Neural cell (in vitro differentiated cells): ENCODE measurements around the gene OXSR1. TPM values are rescaled to one million over a fixed set of nuclear protein-coding genes. Genes with fewer than 3 reads are reported as not detected.

ENCODE experiments used
- H2AFZ ChIP-seq: fragments of 200-600, 300-800 bp; sonication (generic), shearing (Covaris generic); 2 replicates; pipeline ENCODE4 v1.6.0; 2014; ENCODE audit warnings: low read depth, mild to moderate bottlenecking, antibody characterized with exemption, low read length, moderate library complexity
- H3F3A ChIP-seq: fragments of 200-600 bp; shearing (Covaris generic); 2 replicates; pipeline ENCODE4 v1.6.1; 2016; ENCODE audit warnings: mild to moderate bottlenecking, moderate library complexity, mixed read lengths, antibody characterized with exemption, low read length; ENCODE audit not compliant: insufficient read depth, poor library complexity, severe bottlenecking
- H3K27ac ChIP-seq: fragments of 200-600, 300-800 bp; sonication (generic), shearing (Covaris generic); 2 replicates; pipeline ENCODE4 v1.5.1; 2014; ENCODE audit warnings: mild to moderate bottlenecking, low read length, moderate library complexity
- H3K27me3 ChIP-seq: fragments of 300-800, 200-600 bp; sonication (generic), shearing (Covaris generic); 2 replicates; pipeline ENCODE4 v1.6.0; 2014; ENCODE audit warnings: mild to moderate bottlenecking, low read depth, low read length, moderate library complexity; ENCODE audit not compliant: insufficient read depth
- H3K36me3 ChIP-seq: fragments of 300-800, 200-600 bp; sonication (generic), shearing (Covaris generic); 2 replicates; pipeline ENCODE4 v1.5.1; 2014; ENCODE audit warnings: mild to moderate bottlenecking, antibody characterized with exemption, low read length, moderate library complexity; ENCODE audit not compliant: insufficient read depth
- H3K4me2 ChIP-seq: fragments of 300-800, 200-600 bp; sonication (generic), shearing (Covaris generic); 2 replicates; pipeline ENCODE4 v1.6.0; 2014; ENCODE audit warnings: mild to moderate bottlenecking, low read length
- H3K4me3 ChIP-seq: fragments of 300-800, 200-600 bp; sonication (generic), shearing (Covaris generic); 2 replicates; pipeline ENCODE4 v1.5.1; 2014; ENCODE audit warnings: mild to moderate bottlenecking, low read length, moderate library complexity
- H3K79me2 ChIP-seq: fragments of 200-600 bp; shearing (Covaris generic); replicated peaks from 2 replicates; pipeline ENCODE4 v1.6.0; 2014; ENCODE audit warnings: mild to moderate bottlenecking, low read length, moderate library complexity; ENCODE audit not compliant: insufficient read depth
- H3K9ac ChIP-seq: fragments of 300-800, 200-600 bp; sonication (generic), shearing (Covaris generic); 2 replicates; pipeline ENCODE4 v1.6.1; 2016; ENCODE audit warnings: mild to moderate bottlenecking, low read length, mixed read lengths
- H3K9me2 ChIP-seq: fragments of 200-600 bp; shearing (Covaris generic); 2 replicates; pipeline ENCODE4 v1.6.1; 2016; ENCODE audit warnings: mild to moderate bottlenecking, low read length, mixed read lengths; ENCODE audit not compliant: insufficient read depth
- H3K9me3 ChIP-seq: fragments of 200-600, 300-800 bp; sonication (generic), shearing (Covaris generic); 2 replicates; pipeline ENCODE4 v1.6.1; 2016; ENCODE audit warnings: mild to moderate bottlenecking, mixed run types, low read length, moderate library complexity, mixed read lengths
- H4K20me1 ChIP-seq: fragments of 200-600 bp; shearing (Covaris generic); 2 replicates; pipeline ENCODE4 v1.6.1; 2016; ENCODE audit warnings: mild to moderate bottlenecking, mixed run types; ENCODE audit not compliant: insufficient read depth
- EP300 ChIP-seq: fragments of 450-650 bp; conservative IDR thresholded peaks from 2 replicates; pipeline ENCODE4 v1.6.1; 2014; ENCODE audit warnings: antibody characterized with exemption, mild to moderate bottlenecking, moderate library complexity; ENCODE audit not compliant: poor library complexity, severe bottlenecking
- EZH2 ChIP-seq: fragments of 200-600, 300-800 bp; shearing (Covaris generic), sonication (generic); IDR thresholded peaks from 2 replicates; pipeline ENCODE4 v1.6.1; 2014; ENCODE audit warnings: antibody characterized with exemption, low read length, borderline replicate concordance, mild to moderate bottlenecking; ENCODE audit not compliant: insufficient read depth, poor library complexity, severe bottlenecking
- MXI1 ChIP-seq: fragments of 450-650 bp; conservative IDR thresholded peaks from 2 replicates; pipeline ENCODE4 v1.6.1; 2014; ENCODE audit warnings: antibody characterized with exemption, mild to moderate bottlenecking; ENCODE audit not compliant: poor library complexity, severe bottlenecking
- POLR2AphosphoS5 ChIP-seq: IDR thresholded peaks from 2 replicates; pipeline ENCODE4 v1.6.1; 2012
- RAD21 ChIP-seq: fragments of 450-650 bp; conservative IDR thresholded peaks from 2 replicates; pipeline ENCODE4 v1.6.1; 2014; ENCODE audit warnings: antibody characterized with exemption, mild to moderate bottlenecking, moderate library complexity
- SMC3 ChIP-seq: fragments of 450-650 bp; conservative IDR thresholded peaks from 2 replicates; pipeline ENCODE4 v1.6.1; 2014; ENCODE audit warnings: antibody characterized with exemption, mild to moderate bottlenecking, moderate library complexity; ENCODE audit not compliant: poor library complexity
- TAF1 ChIP-seq: IDR thresholded peaks from 2 replicates; pipeline ENCODE4 v1.6.1; 2012; ENCODE audit warnings: low read depth
- polyA plus RNA-seq: library from polyadenylated mRNA; depleted of rRNA; stranded (reverse); fragments of >200 nt; gene quantifications from 2 replicates; pipeline ENCODE4 v1.2.3, GENCODE V29; 2014
- TF ChIP-seq, protein P1 (sequence below): IDR thresholded peaks from 2 replicates; pipeline ENCODE4 v1.6.1; 2012; ENCODE audit warnings: borderline replicate concordance
- TF ChIP-seq, protein P2 (sequence below): fragments of 450-650 bp; IDR thresholded peaks from 2 replicates; pipeline ENCODE4 v1.5.1; 2014; ENCODE audit warnings: antibody characterized with exemption, mild to moderate bottlenecking, moderate library complexity; ENCODE audit not compliant: poor library complexity, severe bottlenecking

Gene OXSR1
- polyA plus RNA-seq, 1 donor from 2014 or later: 50.8 TPM

- Histone ChIP-seq H3K9me3 (no peaks in the 10 kb centered on the region), H3K79me2 (no peaks in the 10 kb centered on the region), H3K27ac (no peak overlapping the region), H3K9me2 (no peaks in the 10 kb centered on the region), H3K4me3 (no peak overlapping the region), H3K4me2 (no peak overlapping the region), H4K20me1 (no peaks in the 10 kb centered on the region), H3K27me3 (no peaks in the 10 kb centered on the region), H3K36me3 (peaks cover 8% of the 10 kb centered on the region), H2AFZ (no peak overlapping the region), H3K9ac (no peak overlapping the region), H3F3A (no peaks in the 10 kb centered on the region)
- TF ChIP-seq MXI1: no peak
- TF ChIP-seq EP300: no peak
- TF ChIP-seq SMC3: no peak
- TF ChIP-seq, protein P1, sequence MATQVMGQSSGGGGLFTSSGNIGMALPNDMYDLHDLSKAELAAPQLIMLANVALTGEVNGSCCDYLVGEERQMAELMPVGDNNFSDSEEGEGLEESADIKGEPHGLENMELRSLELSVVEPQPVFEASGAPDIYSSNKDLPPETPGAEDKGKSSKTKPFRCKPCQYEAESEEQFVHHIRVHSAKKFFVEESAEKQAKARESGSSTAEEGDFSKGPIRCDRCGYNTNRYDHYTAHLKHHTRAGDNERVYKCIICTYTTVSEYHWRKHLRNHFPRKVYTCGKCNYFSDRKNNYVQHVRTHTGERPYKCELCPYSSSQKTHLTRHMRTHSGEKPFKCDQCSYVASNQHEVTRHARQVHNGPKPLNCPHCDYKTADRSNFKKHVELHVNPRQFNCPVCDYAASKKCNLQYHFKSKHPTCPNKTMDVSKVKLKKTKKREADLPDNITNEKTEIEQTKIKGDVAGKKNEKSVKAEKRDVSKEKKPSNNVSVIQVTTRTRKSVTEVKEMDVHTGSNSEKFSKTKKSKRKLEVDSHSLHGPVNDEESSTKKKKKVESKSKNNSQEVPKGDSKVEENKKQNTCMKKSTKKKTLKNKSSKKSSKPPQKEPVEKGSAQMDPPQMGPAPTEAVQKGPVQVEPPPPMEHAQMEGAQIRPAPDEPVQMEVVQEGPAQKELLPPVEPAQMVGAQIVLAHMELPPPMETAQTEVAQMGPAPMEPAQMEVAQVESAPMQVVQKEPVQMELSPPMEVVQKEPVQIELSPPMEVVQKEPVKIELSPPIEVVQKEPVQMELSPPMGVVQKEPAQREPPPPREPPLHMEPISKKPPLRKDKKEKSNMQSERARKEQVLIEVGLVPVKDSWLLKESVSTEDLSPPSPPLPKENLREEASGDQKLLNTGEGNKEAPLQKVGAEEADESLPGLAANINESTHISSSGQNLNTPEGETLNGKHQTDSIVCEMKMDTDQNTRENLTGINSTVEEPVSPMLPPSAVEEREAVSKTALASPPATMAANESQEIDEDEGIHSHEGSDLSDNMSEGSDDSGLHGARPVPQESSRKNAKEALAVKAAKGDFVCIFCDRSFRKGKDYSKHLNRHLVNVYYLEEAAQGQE: no peak
- no peak for TF ChIP-seq POLR2AphosphoS5
- TF ChIP-seq EZH2: no peak
- TF ChIP-seq TAF1: no peak
- TF ChIP-seq, protein P2, sequence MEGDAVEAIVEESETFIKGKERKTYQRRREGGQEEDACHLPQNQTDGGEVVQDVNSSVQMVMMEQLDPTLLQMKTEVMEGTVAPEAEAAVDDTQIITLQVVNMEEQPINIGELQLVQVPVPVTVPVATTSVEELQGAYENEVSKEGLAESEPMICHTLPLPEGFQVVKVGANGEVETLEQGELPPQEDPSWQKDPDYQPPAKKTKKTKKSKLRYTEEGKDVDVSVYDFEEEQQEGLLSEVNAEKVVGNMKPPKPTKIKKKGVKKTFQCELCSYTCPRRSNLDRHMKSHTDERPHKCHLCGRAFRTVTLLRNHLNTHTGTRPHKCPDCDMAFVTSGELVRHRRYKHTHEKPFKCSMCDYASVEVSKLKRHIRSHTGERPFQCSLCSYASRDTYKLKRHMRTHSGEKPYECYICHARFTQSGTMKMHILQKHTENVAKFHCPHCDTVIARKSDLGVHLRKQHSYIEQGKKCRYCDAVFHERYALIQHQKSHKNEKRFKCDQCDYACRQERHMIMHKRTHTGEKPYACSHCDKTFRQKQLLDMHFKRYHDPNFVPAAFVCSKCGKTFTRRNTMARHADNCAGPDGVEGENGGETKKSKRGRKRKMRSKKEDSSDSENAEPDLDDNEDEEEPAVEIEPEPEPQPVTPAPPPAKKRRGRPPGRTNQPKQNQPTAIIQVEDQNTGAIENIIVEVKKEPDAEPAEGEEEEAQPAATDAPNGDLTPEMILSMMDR: no peak
- no peak for TF ChIP-seq RAD21
Measured at GRCh38 chr3:38257583-38257982, 92.2 kb downstream of the OXSR1 start.

GRCh38 chr3:38260474-38260873 lies 95.1 kb downstream of the OXSR1 start:
- H2AFZ ChIP-seq: no peak overlapping the region
- H3K9me2 ChIP-seq: no peaks in the 10 kb centered on the region
- no peak overlapping the region for H3K4me3 ChIP-seq
- no peaks in the 10 kb centered on the region for H3K9me3 ChIP-seq
- H3K4me2 ChIP-seq: no peak overlapping the region
- H3K27me3 ChIP-seq: no peaks in the 10 kb centered on the region
- no peaks in the 10 kb centered on the region for H4K20me1 ChIP-seq
- no peaks in the 10 kb centered on the region for H3K79me2 ChIP-seq
- H3K9ac ChIP-seq: no peak overlapping the region
- TF ChIP-seq EZH2 (no peak), RAD21 (no peak), TAF1 (no peak), EP300 (no peak), SMC3 (no peak), MXI1 (no peak)
- TF ChIP-seq, protein P2: no peak
- TF ChIP-seq, protein P1: no peak
- H3F3A ChIP-seq: no peaks in the 10 kb centered on the region
- peaks cover 4% of the 10 kb centered on the region for H3K36me3 ChIP-seq
- H3K27ac ChIP-seq: no peak overlapping the region
